ENCODE results near the gene FBXL7. TPM values are rescaled to one million over a fixed set of nuclear protein-coding genes. Genes with fewer than 3 reads are reported as not detected.

The FBXL7 gene
- total RNA-seq, 8 experiments from 2014 or later = 2.9 to 12.8 (median 5.8) TPM

DNA sequence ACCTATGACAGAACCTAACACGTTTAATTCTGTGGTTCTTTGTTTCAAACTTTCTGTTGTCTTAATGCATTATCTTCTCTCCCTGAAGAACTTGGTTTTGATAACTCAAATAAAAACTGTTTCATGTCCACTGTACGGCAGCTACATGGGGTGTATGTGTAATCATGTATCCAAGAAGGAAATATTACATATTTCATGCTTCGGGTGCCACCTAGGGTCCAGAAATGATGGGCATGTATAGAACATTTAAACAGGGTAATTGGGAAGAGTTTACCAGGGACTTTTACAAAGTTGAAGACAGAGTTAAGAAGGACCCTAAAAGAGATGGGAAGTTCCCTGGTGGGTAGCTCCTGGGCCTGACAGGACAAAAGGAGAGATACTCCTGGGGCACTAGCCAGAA, 291.3 kb downstream of the FBXL7 start:
- peak in 1 of 8 experiments; percentile 29 for ATAC-seq (replicated peaks in 6 of 8)
- 40 to 100% (median 74%) methylated on average over 1 to 3 of the region's 3 CpGs; no CpG with 5 or more reads in 2 of the 10 experiments for WGBS, 10 experiments
- no peak overlapping the region for H3K27ac ChIP-seq

DNA sequence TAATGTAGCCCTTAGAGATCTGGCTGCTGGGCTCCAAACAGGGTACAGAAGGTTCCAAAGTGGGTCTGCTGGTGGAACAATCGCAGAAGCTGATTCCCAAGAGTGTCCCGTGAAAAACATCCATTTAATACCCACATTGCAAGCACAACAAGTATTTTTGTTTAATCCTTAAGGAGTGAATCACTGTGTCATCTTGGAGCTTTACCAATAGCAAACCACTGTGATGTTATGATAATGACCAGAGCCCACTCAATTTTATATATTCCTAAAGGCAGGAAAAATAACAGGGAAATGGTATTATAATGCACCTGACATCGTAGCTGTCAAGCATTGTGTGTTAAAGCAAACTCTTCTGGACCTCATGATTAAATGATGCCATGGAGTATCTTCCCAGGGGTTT, 291.9 kb downstream of the FBXL7 start:
- WGBS, 10 experiments = 20 to 100% (median 74%) methylated on average over 1 to 3 of the region's 3 CpGs; no CpG with 5 or more reads in 3 of the 10 experiments
- Histone ChIP-seq H3K27ac (no peak overlapping the region), H3K4me1 (replicated peaks in 1 of 2) (peaks cover 0 to 11% of the 10 kb centered on the region in 2 donors), H3K4me3 (no peak overlapping the region)
- ATAC-seq (replicated peaks in 6 of 8) = no peak
- in situ Hi-C loops (cut with MboI; ENCODE audit: low pct_unique_long_range_greater_than_20kb in 2 of 9, low sequenced_read_pairs in 9 of 9, unreplicated experiment in 9 of 9) = loop anchor here in 3 of 9 experiments (25.0 kb wide), 2 partner anchors 280 to 330 kb away; partner anchors contain the start of gene FBXL7 (in 1 of the 3)

More for the DNA sequence above, 291.3 kb downstream of the FBXL7 start:
- Histone ChIP-seq H3K4me3 (no peak overlapping the region), H3K4me1 (replicated peaks in 1 of 2) (peaks cover 0 to 16% of the 10 kb centered on the region in 2 donors)
- in situ Hi-C loops (cut with MboI; ENCODE audit: low pct_unique_long_range_greater_than_20kb in 2 of 9, low sequenced_read_pairs in 9 of 9, unreplicated experiment in 9 of 9) = loop anchor here in 3 of 9 experiments (25.0 kb wide), 2 partner anchors 279 to 329 kb away; partner anchors contain the start of gene FBXL7 (in 1 of the 3)

DNA sequence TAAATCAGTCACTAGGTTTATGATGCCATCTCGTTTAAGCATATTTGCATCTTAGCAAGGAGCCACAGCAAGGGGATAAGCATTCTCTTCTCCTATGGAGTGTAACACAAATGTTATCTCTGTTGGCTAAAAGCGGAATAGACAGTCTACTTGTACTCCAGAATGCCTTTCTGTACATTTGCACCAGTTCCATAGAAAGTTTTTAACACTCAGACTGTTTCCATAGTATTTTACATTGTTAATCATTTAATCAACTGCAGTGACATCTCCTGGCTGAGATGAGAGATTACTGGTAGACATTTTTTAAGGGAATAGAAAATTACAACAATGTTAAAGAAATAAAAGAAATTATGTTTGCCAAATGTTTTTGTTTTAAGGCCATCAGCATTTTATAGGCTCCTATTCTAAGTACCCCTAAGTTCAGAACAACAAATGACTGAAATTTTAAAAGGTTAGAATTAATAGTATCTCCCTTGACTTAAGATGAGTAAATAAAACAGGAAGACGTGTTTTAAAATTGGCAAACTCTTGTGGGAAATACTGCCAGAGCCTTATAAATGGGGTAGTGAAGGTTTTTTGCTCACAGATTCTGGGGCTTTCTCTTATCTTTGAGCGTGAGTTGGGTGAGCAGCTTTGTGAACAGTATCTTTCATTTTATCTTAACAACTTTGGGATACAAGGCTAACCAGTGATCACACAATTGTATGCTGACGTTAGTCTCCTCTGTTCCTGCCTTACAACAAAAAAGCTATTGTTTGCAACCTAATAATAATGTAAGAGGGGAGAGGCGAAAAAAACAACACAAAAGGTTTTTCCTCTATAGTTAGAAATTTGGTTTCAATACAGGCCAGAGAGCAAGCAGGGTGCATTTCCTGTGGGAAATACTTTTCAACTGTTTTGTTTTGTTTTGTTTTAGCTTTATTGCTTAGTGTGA, 294.3 kb downstream of the FBXL7 start:
- no peak overlapping the region for H3K27ac ChIP-seq
- no peak overlapping the region for H3K4me3 ChIP-seq
- 33 to 78% (median 56%) methylated on average over 1 to 6 of the region's 6 CpGs; no CpG with 5 or more reads in 1 of the 10 experiments for WGBS, 10 experiments
- H3K4me1 ChIP-seq (replicated peaks in 1 of 2) = peaks cover 0 to 16% of the 10 kb centered on the region in 2 donors
- in situ Hi-C loops (cut with MboI; ENCODE audit: low pct_unique_long_range_greater_than_20kb in 2 of 9, low sequenced_read_pairs in 9 of 9, unreplicated experiment in 9 of 9) = loop anchor here in 3 of 9 experiments (25.0 kb wide), 2 partner anchors 282 to 332 kb away; partner anchors contain the start of gene FBXL7 (in 1 of the 3)
- peak in 4 of 8 experiments; percentile 9 to 29 (median 22) for ATAC-seq (replicated peaks in 6 of 8)

DNA sequence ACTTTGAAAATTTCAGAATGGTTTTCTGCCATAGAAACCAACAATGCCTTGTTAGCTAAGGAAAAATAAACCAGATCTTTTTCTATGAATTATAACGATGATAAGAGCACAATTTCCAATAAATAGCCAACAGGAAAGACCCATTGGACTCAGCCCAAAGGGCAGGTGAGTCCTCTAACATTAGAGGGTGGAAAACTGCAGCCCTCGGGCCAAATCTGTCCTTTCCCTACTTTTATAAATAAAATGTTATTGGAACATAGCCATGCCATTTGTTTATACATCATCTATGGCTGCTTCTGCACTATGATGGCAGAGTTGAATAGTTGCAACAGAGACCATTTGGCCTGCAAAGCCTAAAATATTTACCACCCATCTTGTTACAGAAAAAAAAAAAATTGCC, 296.1 kb downstream of the FBXL7 start:
- in situ Hi-C loops (cut with MboI; ENCODE audit: low pct_unique_long_range_greater_than_20kb in 2 of 9, low sequenced_read_pairs in 9 of 9, unreplicated experiment in 9 of 9) = loop anchor here in 3 of 9 experiments (25.0 kb wide), 2 partner anchors 284 to 334 kb away; partner anchors contain the start of gene FBXL7 (in 1 of the 3)
- Histone ChIP-seq H3K4me1 (replicated peaks in 1 of 2) (peaks cover 0 to 16% of the 10 kb centered on the region in 2 donors), H3K27ac (no peak overlapping the region), H3K4me3 (no peak overlapping the region)
- ATAC-seq (replicated peaks in 6 of 8) = no peak
- WGBS, 10 experiments = 40 to 100% (median 87%) methylated on average over 1 to 2 of the region's 2 CpGs

DNA sequence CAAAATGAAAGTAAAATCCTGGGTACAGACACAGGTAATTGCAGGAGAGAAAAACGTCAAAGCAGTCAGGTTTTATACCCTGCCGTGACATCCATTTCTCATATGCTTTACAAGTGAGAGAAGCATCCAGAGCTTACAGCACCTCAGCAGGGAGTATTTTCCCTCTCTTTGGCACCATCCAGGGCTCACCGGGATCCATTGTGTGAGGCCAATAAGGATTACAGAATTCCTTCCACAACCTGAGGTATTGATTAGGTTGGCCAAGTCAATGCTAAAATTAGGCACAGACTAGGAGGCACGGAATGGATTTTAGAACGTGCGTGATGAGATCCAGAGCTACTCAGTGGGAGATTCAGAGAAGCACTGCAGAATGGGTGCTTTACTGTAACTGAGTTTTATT, 296.6 kb downstream of the FBXL7 start:
- in situ Hi-C loops (cut with MboI; ENCODE audit: low pct_unique_long_range_greater_than_20kb in 2 of 9, low sequenced_read_pairs in 9 of 9, unreplicated experiment in 9 of 9) = loop anchor here in 3 of 9 experiments (25.0 kb wide), 2 partner anchors 284 to 334 kb away; partner anchors contain the start of gene FBXL7 (in 1 of the 3)
- 54 to 100% (median 85%) methylated on average over 1 to 6 of the region's 6 CpGs; no CpG with 5 or more reads in 1 of the 10 experiments for WGBS, 10 experiments
- no peak for ATAC-seq (replicated peaks in 6 of 8)
- Histone ChIP-seq H3K27ac (no peak overlapping the region), H3K4me3 (no peak overlapping the region), H3K4me1 (replicated peaks in 1 of 2) (peaks cover 0 to 16% of the 10 kb centered on the region in 2 donors)

GRCh38 chr5:15797116-15797515, 297.1 kb downstream of the FBXL7 start:
- H3K4me3 ChIP-seq = no peak overlapping the region
- in situ Hi-C loops (cut with MboI; ENCODE audit: low pct_unique_long_range_greater_than_20kb in 2 of 9, low sequenced_read_pairs in 9 of 9, unreplicated experiment in 9 of 9) = loop anchor here in 3 of 9 experiments (25.0 kb wide), 2 partner anchors 285 to 335 kb away; partner anchors contain the start of gene FBXL7 (in 1 of the 3)
- WGBS, 10 experiments = 67 to 100% (median 83%) methylated on average over 1 of the region's 1 CpG; no CpG with 5 or more reads in 5 of the 10 experiments
- no peak overlapping the region for H3K27ac ChIP-seq
- no peak for ATAC-seq (replicated peaks in 6 of 8)
- peaks cover 0 to 16% of the 10 kb centered on the region in 2 donors for H3K4me1 ChIP-seq (replicated peaks in 1 of 2)

GRCh38 chr5:15798006-15798405, 298.0 kb downstream of the FBXL7 start:
- ATAC-seq (replicated peaks in 6 of 8) = peak in 3 of 8 experiments; percentile 27 to 95 (median 40)
- in situ Hi-C loops (cut with MboI; ENCODE audit: low pct_unique_long_range_greater_than_20kb in 2 of 9, low sequenced_read_pairs in 9 of 9, unreplicated experiment in 9 of 9) = loop anchor here in 3 of 9 experiments (25.0 kb wide), 2 partner anchors 286 to 336 kb away; partner anchors contain the start of gene FBXL7 (in 1 of the 3)
- 19 to 92% (median 74%) methylated on average over 1 to 3 of the region's 3 CpGs for WGBS, 10 experiments
- Histone ChIP-seq H3K27ac (no peak overlapping the region), H3K4me3 (no peak overlapping the region), H3K4me1 (replicated peaks in 1 of 2) (peaks cover 0 to 16% of the 10 kb centered on the region in 2 donors)

- H3K4me3 ChIP-seq = no peak overlapping the region
- 20 to 100% (median 73%) methylated on average over 1 of the region's 1 CpG; no CpG with 5 or more reads in 2 of the 10 experiments for WGBS, 10 experiments
- peaks cover 0 to 16% of the 10 kb centered on the region in 2 donors for H3K4me1 ChIP-seq (replicated peaks in 1 of 2)
- H3K27ac ChIP-seq = no peak overlapping the region
- peak in 1 of 8 experiments; percentile 24 for ATAC-seq (replicated peaks in 6 of 8)
- in situ Hi-C loops (cut with MboI; ENCODE audit: low pct_unique_long_range_greater_than_20kb in 2 of 9, low sequenced_read_pairs in 9 of 9, unreplicated experiment in 9 of 9) = loop anchor here in 3 of 9 experiments (25.0 kb wide), 2 partner anchors 287 to 337 kb away; partner anchors contain the start of gene FBXL7 (in 1 of the 3)
These were observed 299.0 kb downstream of the FBXL7 start for GRCh38 chr5:15799014-15799413.

DNA sequence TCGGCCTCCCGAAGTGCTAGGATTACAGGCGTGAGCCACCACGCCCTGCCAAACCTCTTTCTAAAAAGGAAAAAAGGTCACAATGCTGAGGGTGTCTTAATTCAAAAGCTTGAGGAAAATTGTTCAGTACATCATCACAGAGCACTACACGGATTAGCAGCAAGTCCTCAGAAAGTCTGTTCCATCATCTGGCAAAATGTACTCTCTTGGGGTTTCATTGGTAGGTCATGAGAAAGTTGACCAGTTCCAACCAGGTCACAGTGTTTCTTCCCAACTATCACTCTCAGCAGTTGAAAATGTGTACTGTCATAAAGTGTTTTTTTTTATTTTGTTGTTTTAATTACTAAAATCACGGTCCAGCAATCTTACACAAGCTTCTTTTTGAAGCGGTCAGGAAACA, 299.6 kb downstream of the FBXL7 start:
- Histone ChIP-seq H3K4me1 (replicated peaks in 1 of 2) (peaks cover 0 to 12% of the 10 kb centered on the region in 2 donors), H3K4me3 (no peak overlapping the region), H3K27ac (no peak overlapping the region)
- 0 to 100% (median 94%) methylated on average over 1 to 7 of the region's 7 CpGs for WGBS, 10 experiments
- in situ Hi-C loops (cut with MboI; ENCODE audit: low pct_unique_long_range_greater_than_20kb in 2 of 9, low sequenced_read_pairs in 9 of 9, unreplicated experiment in 9 of 9) = loop anchor here in 3 of 9 experiments (25.0 kb wide), 2 partner anchors 287 to 337 kb away; partner anchors contain the start of gene FBXL7 (in 1 of the 3)
- no peak for ATAC-seq (replicated peaks in 6 of 8)

- Histone ChIP-seq H3K4me3 (no peak overlapping the region), H3K27ac (no peak overlapping the region), H3K4me1 (replicated peaks in 1 of 2) (peaks cover 0 to under 1% of the 10 kb centered on the region in 2 donors)
- no peak for ATAC-seq (replicated peaks in 6 of 8)
- in situ Hi-C loops (cut with MboI; ENCODE audit: low pct_unique_long_range_greater_than_20kb in 2 of 9, low sequenced_read_pairs in 9 of 9, unreplicated experiment in 9 of 9) = no loop called here
- WGBS, 10 experiments = 0 to 100% (median 57%) methylated on average over 1 to 2 of the region's 2 CpGs; no CpG with 5 or more reads in 1 of the 10 experiments
These were observed 303.3 kb downstream of the FBXL7 start for GRCh38 chr5:15803280-15803679.

GRCh38 chr5:15806613-15807012, 306.6 kb downstream of the FBXL7 start:
- H3K4me1 ChIP-seq (replicated peaks in 1 of 2) = no peaks in the 10 kb centered on the region
- H3K4me3 ChIP-seq = no peak overlapping the region
- no peak overlapping the region for H3K27ac ChIP-seq
- 68 to 100% (median 87%) methylated on average over 1 to 8 of the region's 8 CpGs; no CpG with 5 or more reads in 2 of the 10 experiments for WGBS, 10 experiments
- in situ Hi-C loops (cut with MboI; ENCODE audit: low pct_unique_long_range_greater_than_20kb in 2 of 9, low sequenced_read_pairs in 9 of 9, unreplicated experiment in 9 of 9) = no loop called here
- ATAC-seq (replicated peaks in 6 of 8) = peak in 2 of 8 experiments; percentile 23 to 51

DNA sequence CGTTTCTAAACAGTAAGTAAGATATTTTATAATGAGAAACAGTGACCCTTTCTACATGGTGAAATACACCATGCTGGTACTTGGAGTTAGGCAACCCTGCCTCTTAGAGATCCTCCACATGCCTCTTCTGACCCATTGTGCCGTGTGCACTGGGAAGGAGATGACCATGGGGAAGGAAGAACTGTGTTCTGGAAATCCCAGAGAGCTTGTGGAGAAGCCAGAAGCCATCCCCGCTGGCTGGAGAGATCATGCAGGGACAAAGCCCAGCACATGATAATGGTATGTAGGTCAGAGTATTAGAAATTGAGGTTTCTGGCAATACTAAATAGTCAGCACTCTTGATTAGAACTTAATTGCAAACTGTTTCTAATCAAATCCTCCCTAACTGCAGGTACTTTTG, 307.3 kb downstream of the FBXL7 start:
- Histone ChIP-seq H3K4me3 (no peak overlapping the region), H3K27ac (no peak overlapping the region), H3K4me1 (replicated peaks in 1 of 2) (no peaks in the 10 kb centered on the region)
- 17 to 100% (median 67%) methylated on average over 1 to 3 of the region's 3 CpGs; no CpG with 5 or more reads in 1 of the 10 experiments for WGBS, 10 experiments
- no peak for ATAC-seq (replicated peaks in 6 of 8)
- in situ Hi-C loops (cut with MboI; ENCODE audit: low pct_unique_long_range_greater_than_20kb in 2 of 9, low sequenced_read_pairs in 9 of 9, unreplicated experiment in 9 of 9) = no loop called here

Data from motor neuron (in vitro differentiated cells).